ENCODE measurements around the gene MINDY3.
A peak's percentile ranks its signal among the peaks of the same experiment; 100 is the strongest.

Gene MINDY3

DNA sequence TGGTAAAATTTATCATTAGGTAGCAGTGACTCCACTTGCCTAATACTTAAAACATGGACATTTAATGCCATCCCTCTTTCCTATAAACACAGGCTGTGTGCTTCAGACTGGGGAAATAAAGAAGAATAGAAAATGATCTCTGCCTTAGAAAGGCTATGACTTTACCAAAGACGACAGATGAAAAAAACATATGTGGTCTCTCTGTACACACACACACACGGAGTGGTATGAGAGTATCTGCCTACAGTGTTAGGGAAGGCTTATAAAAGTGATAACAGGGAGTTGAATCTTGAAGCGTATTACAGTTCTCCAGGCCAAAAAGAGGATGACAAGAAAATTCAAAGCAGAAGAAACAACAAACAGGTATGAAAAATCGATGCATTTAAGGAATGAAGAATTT, 38.2 kb downstream of the MINDY3 start:
- Histone ChIP-seq H3K27ac (ENCODE audit: low read depth, low read length) (no peak overlapping the region), H3K18ac (ENCODE audit: low read length) (no peak overlapping the region), H3K23ac (ENCODE audit: low read length) (no peak overlapping the region), H2BK12ac (ENCODE audit: low read length) (no peak overlapping the region), H3K36me3 (ENCODE audit: control insufficient read depth in 1 of 2, insufficient read depth in 2 of 2, low read length in 2 of 2) (peaks cover 2% of the 10 kb centered on the region in 2 experiments), H3K4me2 (ENCODE audit: low read length) (no peak overlapping the region), H3K9me3 (ENCODE audit: insufficient read depth, low read depth, low read length) (no peaks in the 10 kb centered on the region), H2BK5ac (ENCODE audit: low read depth, low read length, poor library complexity) (no peak overlapping the region), H2AK5ac (ENCODE audit: low read length) (no peak overlapping the region), H3K79me2 (ENCODE audit: control insufficient read depth, insufficient read depth, low read length, poor library complexity) (no peaks in the 10 kb centered on the region), H3K4ac (ENCODE audit: low read depth, low read length) (no peak overlapping the region), H4K8ac (ENCODE audit: low read depth, low read length) (no peak overlapping the region), H3K79me1 (ENCODE audit: low read length) (no peaks in the 10 kb centered on the region), H3K4me1 (ENCODE audit: control insufficient read depth in 1 of 2, insufficient read depth in 2 of 2, low read length in 2 of 2) (peaks cover 0 to 3% of the 10 kb centered on the region in 2 experiments), H3K14ac (ENCODE audit: low read length) (no peak overlapping the region), H4K12ac (ENCODE audit: low read depth, low read length) (no peak overlapping the region), H3K9ac (ENCODE audit: low read length) (no peak overlapping the region), H3K27me3 (ENCODE audit: insufficient read depth, low read length) (no peaks in the 10 kb centered on the region), H2AFZ (ENCODE audit: insufficient read depth, low read length, poor library complexity) (no peak overlapping the region), H4K91ac (ENCODE audit: low read depth, low read length) (no peak overlapping the region), H2BK120ac (ENCODE audit: insufficient read depth, low read length, poor library complexity) (no peak overlapping the region), H3K4me3 (ENCODE audit: low read depth, low read length) (no peak overlapping the region)
- DNase-seq = no peak
- WGBS (ENCODE audit: extremely low coverage, insufficient coverage, insufficient read length) = no CpG with 5 or more reads among the region's 4 CpGs

DNA sequence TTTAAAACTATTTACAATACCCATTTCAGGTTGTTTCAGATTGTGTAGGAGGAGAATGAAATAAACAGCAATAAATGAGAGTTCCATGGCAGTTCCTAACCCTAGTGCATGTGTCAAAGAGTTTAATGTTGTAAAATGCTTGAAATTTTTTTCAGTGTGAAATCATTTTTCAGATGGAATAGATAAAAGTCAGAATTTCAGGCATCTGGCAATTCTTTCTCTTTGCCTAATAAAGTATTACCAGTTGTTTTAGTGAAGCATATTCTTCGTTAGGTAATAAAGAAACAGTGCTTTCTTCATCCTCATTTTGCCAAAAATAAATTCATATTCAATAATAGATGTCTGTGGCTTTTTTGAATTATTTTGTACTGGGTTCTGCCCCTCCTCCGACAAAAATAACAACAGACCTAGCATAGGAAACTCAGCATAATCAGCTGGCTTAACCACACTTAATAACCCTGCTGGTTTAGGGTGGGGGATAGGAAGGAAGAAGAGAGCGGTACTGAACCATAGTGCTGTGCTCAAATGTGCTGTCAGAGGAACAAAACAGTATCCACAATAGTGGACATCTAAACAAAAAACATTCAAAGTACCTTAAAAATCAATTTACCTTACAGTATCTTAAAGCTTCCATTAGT, 39.1 kb downstream of the MINDY3 start:
- no peak overlapping the region for H2BK5ac ChIP-seq (ENCODE audit: low read depth, low read length, poor library complexity)
- no peak overlapping the region for H2AFZ ChIP-seq (ENCODE audit: insufficient read depth, low read length, poor library complexity)
- H2AK5ac ChIP-seq (ENCODE audit: low read length) = no peak overlapping the region
- H3K36me3 ChIP-seq (ENCODE audit: control insufficient read depth in 1 of 2, insufficient read depth in 2 of 2, low read length in 2 of 2) = peaks cover 0 to 2% of the 10 kb centered on the region in 2 experiments
- no peak overlapping the region for H4K12ac ChIP-seq (ENCODE audit: low read depth, low read length)
- H3K79me1 ChIP-seq (ENCODE audit: low read length) = no peaks in the 10 kb centered on the region
- H3K18ac ChIP-seq (ENCODE audit: low read length) = no peak overlapping the region
- H2BK120ac ChIP-seq (ENCODE audit: insufficient read depth, low read length, poor library complexity) = no peak overlapping the region
- no CpG with 5 or more reads among the region's 3 CpGs for WGBS (ENCODE audit: extremely low coverage, insufficient coverage, insufficient read length)
- no peak overlapping the region for H3K4ac ChIP-seq (ENCODE audit: low read depth, low read length)
- no peak overlapping the region for H3K4me3 ChIP-seq (ENCODE audit: low read depth, low read length)
- H3K14ac ChIP-seq (ENCODE audit: low read length) = no peak overlapping the region
- no peaks in the 10 kb centered on the region for H3K27me3 ChIP-seq (ENCODE audit: insufficient read depth, low read length)
- peaks cover 0 to 3% of the 10 kb centered on the region in 2 experiments for H3K4me1 ChIP-seq (ENCODE audit: control insufficient read depth in 1 of 2, insufficient read depth in 2 of 2, low read length in 2 of 2)
- no peak overlapping the region for H4K8ac ChIP-seq (ENCODE audit: low read depth, low read length)
- no peak overlapping the region for H4K91ac ChIP-seq (ENCODE audit: low read depth, low read length)
- no peak overlapping the region for H2BK12ac ChIP-seq (ENCODE audit: low read length)
- no peak overlapping the region for H3K27ac ChIP-seq (ENCODE audit: low read depth, low read length)
- H3K4me2 ChIP-seq (ENCODE audit: low read length) = no peak overlapping the region
- no peak overlapping the region for H3K9ac ChIP-seq (ENCODE audit: low read length)
- peak; percentile 3 to 76 for DNase-seq
- H3K9me3 ChIP-seq (ENCODE audit: insufficient read depth, low read depth, low read length) = no peaks in the 10 kb centered on the region
- no peak overlapping the region for H3K23ac ChIP-seq (ENCODE audit: low read length)
- no peaks in the 10 kb centered on the region for H3K79me2 ChIP-seq (ENCODE audit: control insufficient read depth, insufficient read depth, low read length, poor library complexity)

DNA sequence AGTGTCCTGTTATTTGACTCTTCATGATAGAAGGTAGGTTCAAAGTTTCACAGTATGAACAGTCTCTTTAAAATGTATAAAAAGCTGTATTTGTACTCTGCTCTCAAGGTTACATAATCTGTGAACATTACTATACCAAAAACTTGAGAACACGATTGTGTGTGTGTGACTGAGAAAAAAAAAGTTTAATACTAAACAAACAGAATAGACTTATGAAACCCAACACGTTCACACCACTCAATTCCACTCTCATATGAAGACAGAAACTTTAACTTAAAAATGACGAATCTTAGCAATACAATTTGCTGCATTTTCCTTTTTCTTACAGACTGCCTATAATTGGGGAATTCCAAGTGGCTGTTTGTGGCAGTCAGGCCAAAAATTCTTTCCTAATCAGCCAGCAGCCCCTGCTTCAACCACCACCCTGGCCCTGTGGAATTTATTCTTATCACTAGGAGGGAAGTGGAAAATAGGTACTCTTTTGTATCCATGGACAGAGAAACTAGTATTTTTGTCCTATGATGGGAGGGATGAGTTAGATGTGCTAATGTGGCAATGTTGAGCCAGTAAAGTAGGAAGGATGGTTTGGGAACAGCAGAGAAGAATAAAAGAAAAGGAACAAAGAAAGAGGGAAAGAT, 42.8 kb downstream of the MINDY3 start:
- Histone ChIP-seq H3K79me1 (ENCODE audit: low read length) (no peaks in the 10 kb centered on the region), H3K4me2 (ENCODE audit: low read length) (no peak overlapping the region), H3K27ac (ENCODE audit: low read depth, low read length) (peak overlapping the region; percentile 25), H2BK12ac (ENCODE audit: low read length) (no peak overlapping the region), H2AK5ac (ENCODE audit: low read length) (no peak overlapping the region), H3K23ac (ENCODE audit: low read length) (no peak overlapping the region), H3K18ac (ENCODE audit: low read length) (no peak overlapping the region), H4K8ac (ENCODE audit: low read depth, low read length) (no peak overlapping the region), H3K4ac (ENCODE audit: low read depth, low read length) (no peak overlapping the region), H3K4me1 (ENCODE audit: control insufficient read depth in 1 of 2, insufficient read depth in 2 of 2, low read length in 2 of 2) (peaks cover 0 to 3% of the 10 kb centered on the region in 2 experiments), H3K4me3 (ENCODE audit: low read depth, low read length) (no peak overlapping the region), H3K36me3 (ENCODE audit: control insufficient read depth in 1 of 2, insufficient read depth in 2 of 2, low read length in 2 of 2) (peaks cover 2 to 4% of the 10 kb centered on the region in 2 experiments), H4K12ac (ENCODE audit: low read depth, low read length) (no peak overlapping the region), H3K27me3 (ENCODE audit: insufficient read depth, low read length) (no peaks in the 10 kb centered on the region), H3K14ac (ENCODE audit: low read length) (no peak overlapping the region), H3K9me3 (ENCODE audit: insufficient read depth, low read depth, low read length) (no peaks in the 10 kb centered on the region), H3K79me2 (ENCODE audit: control insufficient read depth, insufficient read depth, low read length, poor library complexity) (no peaks in the 10 kb centered on the region), H2BK5ac (ENCODE audit: low read depth, low read length, poor library complexity) (no peak overlapping the region), H2BK120ac (ENCODE audit: insufficient read depth, low read length, poor library complexity) (no peak overlapping the region), H4K91ac (ENCODE audit: low read depth, low read length) (no peak overlapping the region), H3K9ac (ENCODE audit: low read length) (no peak overlapping the region), H2AFZ (ENCODE audit: insufficient read depth, low read length, poor library complexity) (no peak overlapping the region)
- DNase-seq = peak; percentile 33 to 67
- no CpG with 5 or more reads among the region's 3 CpGs for WGBS (ENCODE audit: extremely low coverage, insufficient coverage, insufficient read length)

DNA sequence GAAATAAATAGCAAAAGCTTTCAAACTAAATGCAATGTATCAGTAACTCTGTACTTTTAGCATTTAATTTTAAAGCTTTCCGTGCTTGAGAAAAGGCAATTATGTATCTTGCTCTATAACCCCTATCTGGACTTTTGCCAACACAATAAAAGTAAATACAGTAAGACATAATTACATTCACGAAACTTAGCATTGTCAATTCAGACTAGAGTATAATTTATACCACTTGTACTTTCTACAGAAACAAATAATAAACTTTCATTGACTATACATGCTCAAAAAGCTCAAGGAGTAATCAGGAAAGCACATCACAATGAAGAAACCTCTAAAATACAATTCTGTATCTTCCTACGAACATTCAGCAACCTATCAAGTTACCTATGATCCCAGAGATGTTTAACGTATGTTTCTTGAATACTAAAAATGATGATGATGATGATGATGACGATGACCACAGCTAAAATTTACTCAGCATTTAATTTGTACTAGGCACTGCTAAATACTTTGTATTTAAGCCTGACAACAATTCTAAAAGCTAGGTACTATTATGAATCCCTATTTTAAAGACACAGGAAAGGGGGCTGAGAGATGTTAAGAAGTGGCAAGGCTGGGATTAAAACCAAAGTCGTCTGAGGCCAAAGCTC, 44.9 kb downstream of the MINDY3 start:
- Histone ChIP-seq H4K91ac (ENCODE audit: low read depth, low read length) (no peak overlapping the region), H3K4me3 (ENCODE audit: low read depth, low read length) (no peak overlapping the region), H3K23ac (ENCODE audit: low read length) (no peak overlapping the region), H3K18ac (ENCODE audit: low read length) (no peak overlapping the region), H2AFZ (ENCODE audit: insufficient read depth, low read length, poor library complexity) (no peak overlapping the region), H4K8ac (ENCODE audit: low read depth, low read length) (no peak overlapping the region), H3K27me3 (ENCODE audit: insufficient read depth, low read length) (no peaks in the 10 kb centered on the region), H2AK5ac (ENCODE audit: low read length) (no peak overlapping the region), H3K9ac (ENCODE audit: low read length) (no peak overlapping the region), H3K4me2 (ENCODE audit: low read length) (no peak overlapping the region), H2BK120ac (ENCODE audit: insufficient read depth, low read length, poor library complexity) (no peak overlapping the region), H3K36me3 (ENCODE audit: control insufficient read depth in 1 of 2, insufficient read depth in 2 of 2, low read length in 2 of 2) (peaks cover 2 to 4% of the 10 kb centered on the region in 2 experiments), H3K4me1 (ENCODE audit: control insufficient read depth in 1 of 2, insufficient read depth in 2 of 2, low read length in 2 of 2) (peaks cover 0 to 3% of the 10 kb centered on the region in 2 experiments), H3K79me2 (ENCODE audit: control insufficient read depth, insufficient read depth, low read length, poor library complexity) (no peaks in the 10 kb centered on the region), H3K9me3 (ENCODE audit: insufficient read depth, low read depth, low read length) (no peaks in the 10 kb centered on the region), H3K79me1 (ENCODE audit: low read length) (no peaks in the 10 kb centered on the region), H4K12ac (ENCODE audit: low read depth, low read length) (no peak overlapping the region), H3K27ac (ENCODE audit: low read depth, low read length) (no peak overlapping the region), H3K4ac (ENCODE audit: low read depth, low read length) (no peak overlapping the region), H2BK5ac (ENCODE audit: low read depth, low read length, poor library complexity) (no peak overlapping the region), H2BK12ac (ENCODE audit: low read length) (no peak overlapping the region), H3K14ac (ENCODE audit: low read length) (no peak overlapping the region)
- no CpG with 5 or more reads among the region's 6 CpGs for WGBS (ENCODE audit: extremely low coverage, insufficient coverage, insufficient read length)
- no peak for DNase-seq
